Kidney tubule cell (primary cell): ENCODE data around the gene PSORS1C1.
"Not testable (repeated sequence)": the region's sequence is repeated elsewhere in the genome, so short reads cannot be mapped to it uniquely, and the experiment has no call there.

Experiments
- DNase-seq: peaks from one replicate; pipeline ENCODE4 v3.0.0-alpha.2; 2018; ENCODE audit warnings: low spot score

Gene PSORS1C1

DNA sequence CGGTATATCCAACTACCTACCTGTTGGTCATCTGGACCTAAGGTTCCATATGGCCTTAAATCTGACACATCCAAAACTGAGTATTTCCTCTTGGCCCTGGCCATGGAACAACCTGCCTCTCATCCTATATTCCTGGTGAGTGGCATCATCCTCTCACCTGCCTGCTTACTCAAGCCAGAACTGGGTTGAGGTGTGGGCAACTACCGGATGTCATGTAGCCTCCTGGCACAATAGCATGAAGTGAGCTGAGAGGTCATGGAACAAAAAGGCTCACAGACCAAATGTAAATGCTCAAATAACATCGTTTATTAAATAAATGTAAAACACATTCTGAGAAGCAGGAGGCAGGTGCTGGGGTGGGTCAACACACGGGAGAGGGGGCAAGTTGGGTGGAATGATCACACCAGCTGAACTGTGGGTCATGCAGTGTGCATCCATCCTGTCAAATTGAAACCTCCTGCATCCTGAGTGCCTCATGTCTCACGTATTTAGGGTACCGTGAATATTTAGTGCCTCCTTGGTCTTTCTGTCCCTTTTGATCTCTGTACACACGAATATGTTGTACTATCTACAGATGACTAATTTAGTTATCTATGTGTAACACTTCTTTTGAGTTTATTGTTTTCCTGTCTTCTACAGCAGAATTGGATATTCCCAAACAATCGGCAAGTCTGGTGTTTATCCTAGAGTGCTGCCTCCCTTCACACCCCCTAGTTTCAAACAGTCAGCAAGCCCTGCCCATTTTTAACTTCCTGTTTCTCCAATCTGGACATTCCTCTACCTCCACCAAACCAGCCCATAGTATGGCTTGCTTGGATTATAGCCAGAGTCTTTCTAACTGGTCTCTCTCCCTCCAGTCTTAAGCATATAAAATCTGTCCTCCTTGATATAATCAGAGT lies 63.8 kb downstream of the PSORS1C1 start:
- peak; percentile 42 for DNase-seq

DNA sequence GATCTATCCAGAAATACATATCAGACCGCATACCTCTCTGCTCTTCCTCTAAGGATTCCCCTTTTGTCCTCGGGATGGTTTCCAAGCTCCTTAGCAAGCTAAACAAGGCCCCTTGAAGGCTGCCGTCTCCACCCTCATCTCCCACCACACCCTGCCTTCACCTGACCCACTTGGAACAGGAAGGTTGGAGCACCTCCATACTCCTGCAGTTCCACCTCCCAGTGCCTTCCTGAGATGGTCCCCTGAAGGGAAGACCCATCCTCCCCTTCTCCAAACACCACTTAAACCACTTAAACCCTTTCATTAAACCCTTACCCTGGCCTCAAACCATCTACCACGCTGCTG lies 64.4 kb downstream of the PSORS1C1 start:
- DNase-seq, result no peak

DNA sequence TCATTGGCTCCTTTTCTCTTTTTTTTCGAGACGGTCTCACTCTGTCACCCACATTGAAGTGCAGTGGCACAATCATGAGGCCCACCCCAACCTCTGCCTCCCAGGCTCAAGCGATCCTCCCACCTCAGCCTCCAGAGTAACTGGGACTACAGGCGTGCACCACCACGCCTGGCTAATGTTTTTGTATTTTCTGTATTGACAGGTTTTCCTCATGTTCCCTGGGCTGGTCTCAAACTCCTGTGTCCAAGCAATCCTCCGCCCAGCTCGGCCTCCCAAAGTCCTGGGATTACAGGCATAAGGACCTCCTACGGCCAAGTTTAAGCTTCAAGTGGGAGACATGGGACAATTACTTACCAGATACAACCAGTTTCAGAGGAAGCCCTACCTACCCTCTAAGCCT lies 65.3 kb downstream of the PSORS1C1 start:
- no peak for DNase-seq

DNA sequence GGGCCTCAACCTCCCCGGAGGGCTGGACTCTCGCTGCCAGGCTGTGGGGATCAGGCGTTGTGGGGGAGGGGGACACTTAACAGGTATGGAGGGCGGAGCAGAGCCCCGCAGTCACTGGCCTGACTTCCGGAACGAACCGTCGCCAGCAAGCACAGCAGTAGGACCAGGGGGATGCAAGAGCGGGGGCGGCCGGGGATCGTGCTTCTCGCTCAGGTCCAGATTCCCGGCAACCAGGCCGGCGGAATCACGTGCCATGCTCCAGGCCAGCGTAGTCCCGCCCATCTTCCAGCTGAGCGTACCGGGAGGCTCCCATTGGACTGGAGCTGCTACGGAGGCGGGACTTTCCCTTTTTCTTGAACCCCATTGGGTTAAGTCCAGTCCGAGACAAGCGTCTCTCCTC lies 65.9 kb downstream of the PSORS1C1 start:
- DNase-seq, result no peak

- not testable (repeated sequence) for DNase-seq
Observed at GRCh38 chr6:31183287-31183686, 68.7 kb downstream of the PSORS1C1 start.

DNA sequence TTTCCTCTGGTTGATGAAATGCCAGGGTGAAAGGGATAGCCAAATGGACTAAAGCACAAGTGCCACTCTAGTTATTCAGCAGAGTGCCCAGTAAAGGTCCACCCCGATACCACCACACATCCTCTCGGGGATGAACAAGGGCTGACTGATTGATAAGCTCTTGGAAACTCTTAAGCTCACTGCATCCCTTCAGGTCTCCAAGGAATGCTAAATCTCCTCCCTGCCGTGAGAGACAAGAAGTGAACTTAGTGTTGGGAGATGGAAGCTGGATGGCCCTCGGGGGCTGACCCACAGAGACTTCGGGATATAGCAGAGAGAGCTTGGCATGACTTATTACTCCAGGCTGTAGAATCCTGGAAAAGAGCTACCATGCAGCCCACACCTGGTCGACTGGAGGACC lies 69.3 kb downstream of the PSORS1C1 start:
- not testable (repeated sequence) for DNase-seq

- DNase-seq, result not testable (repeated sequence)
Observed at GRCh38 chr6:31185695-31186051, 71.1 kb downstream of the PSORS1C1 start.

- peak; percentile 95 for DNase-seq
Observed at GRCh38 chr6:31186052-31186734, 71.6 kb downstream of the PSORS1C1 start.

- DNase-seq, result peak; percentile 55
Observed at GRCh38 chr6:31187780-31188194, 73.2 kb downstream of the PSORS1C1 start.

DNA sequence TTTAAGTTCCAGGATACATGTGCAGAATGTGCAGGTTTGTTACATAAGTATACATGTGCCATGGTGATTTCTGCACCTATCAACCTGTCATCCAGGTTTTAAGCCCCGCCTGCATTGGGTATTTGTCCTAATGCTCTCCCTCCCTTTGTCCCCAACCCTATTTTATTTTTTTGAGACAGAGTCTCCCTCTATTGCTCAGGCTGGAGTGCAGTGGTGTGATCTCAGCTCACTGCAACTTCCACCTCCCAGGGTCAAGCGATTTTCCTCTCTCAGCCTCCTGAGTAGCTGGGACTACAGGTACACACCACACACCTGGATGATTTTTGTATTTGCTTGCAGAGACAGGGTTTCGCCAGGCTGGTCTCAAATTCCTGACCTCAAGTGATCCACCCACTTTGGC lies 74.6 kb downstream of the PSORS1C1 start:
- peak; percentile 37 for DNase-seq
